Subcutaneous abdominal adipose tissue (tissue), 5 donors: Measurements from ENCODE around the gene ANLN.

Experiments
- H3K27ac ChIP-seq: one replicate; pipeline ENCODE4 v1.7.0; 2013; ENCODE audit warnings: low read depth, mild to moderate bottlenecking, inconsistent platforms, low read length, moderate library complexity
- H3K27me3 ChIP-seq, 5 donors: one replicate each; pipeline ENCODE4 v1.7.0; 2013; ENCODE audit warnings: low read length in 5 of 5, inconsistent platforms in 1 of 5; ENCODE audit not compliant: control insufficient read depth in 5 of 5, insufficient read depth in 4 of 5
- H3K36me3 ChIP-seq, 5 donors: one replicate each; pipeline ENCODE4 v1.7.0; 2013; ENCODE audit warnings: low read length in 5 of 5; ENCODE audit not compliant: control insufficient read depth in 5 of 5, insufficient read depth in 5 of 5
- H3K4me1 ChIP-seq, 5 donors: one replicate each; pipeline ENCODE4 v1.7.0; 2013; ENCODE audit warnings: low read length in 5 of 5, mild to moderate bottlenecking in 3 of 5, moderate library complexity in 1 of 5; ENCODE audit not compliant: control insufficient read depth in 5 of 5, insufficient read depth in 5 of 5
- H3K4me3 ChIP-seq, 5 donors: one replicate each; pipeline ENCODE4 v1.7.0; 2013; ENCODE audit warnings: low read length in 5 of 5, low read depth in 1 of 5
- H3K9ac ChIP-seq, 5 donors: one replicate each; pipeline ENCODE4 v1.7.0; 2013; ENCODE audit warnings: low read length in 5 of 5, mild to moderate bottlenecking in 4 of 5, moderate library complexity in 3 of 5
- H3K9me3 ChIP-seq, 5 donors: one replicate each; pipeline ENCODE4 v1.7.0; 2013; ENCODE audit warnings: low read length in 5 of 5; ENCODE audit not compliant: control insufficient read depth in 5 of 5
- donor health status: healthy.
- donor health status: healthy.
- donor health status: healthy.
- donor health status: healthy.
- donor health status: healthy.

ANLN gene

GRCh38 chr7:36389371-36390198, at the start of gene ANLN:
TSS of gene ANLN (plus strand) at chr7:36389862. CDS start at chr7:36390027, 165 bp downstream.
- Histone ChIP-seq H3K9ac (peak within 1 kb of the TSS; percentile 26 to 66 (median 55)), H3K9me3 (no peaks in the 10 kb centered on the region), H3K4me3 (peak within 1 kb of the TSS; percentile 76 to 83 (median 81)), H3K4me1 (peaks cover 0 to 21% (median 16%) of the 10 kb centered on the region in 5 donors), H3K27ac (peak within 1 kb of the TSS; percentile 14), H3K27me3 (peaks cover 0 to 8% (median 0%) of the 10 kb centered on the region in 5 donors), H3K36me3 (no peaks in the 10 kb centered on the region)

- H3K4me1 ChIP-seq = no peaks in the 10 kb centered on the region
- H3K36me3 ChIP-seq = no peaks in the 10 kb centered on the region
- H3K9me3 ChIP-seq = no peaks in the 10 kb centered on the region
- no peaks in the 10 kb centered on the region for H3K27me3 ChIP-seq
- no peak overlapping the region for H3K4me3 ChIP-seq
- no peak overlapping the region for H3K9ac ChIP-seq
- H3K27ac ChIP-seq = no peak overlapping the region
Observed at GRCh38 chr7:36343548-36343947, 46.1 kb upstream of the ANLN start.

GRCh38 chr7:36344622-36345021, 45.0 kb upstream of the ANLN start:
- H3K9me3 ChIP-seq = no peaks in the 10 kb centered on the region
- no peaks in the 10 kb centered on the region for H3K4me1 ChIP-seq
- no peaks in the 10 kb centered on the region for H3K27me3 ChIP-seq
- no peak overlapping the region for H3K9ac ChIP-seq
- H3K36me3 ChIP-seq = no peaks in the 10 kb centered on the region
- H3K4me3 ChIP-seq = no peak overlapping the region
- H3K27ac ChIP-seq = no peak overlapping the region

GRCh38 chr7:36346260-36346831, 43.3 kb upstream of the ANLN start:
- Histone ChIP-seq H3K27me3 (no peaks in the 10 kb centered on the region), H3K4me3 (no peak overlapping the region), H3K27ac (no peak overlapping the region), H3K36me3 (no peaks in the 10 kb centered on the region), H3K9me3 (no peaks in the 10 kb centered on the region), H3K9ac (no peak overlapping the region), H3K4me1 (no peaks in the 10 kb centered on the region)

GRCh38 chr7:36348256-36348655, 41.4 kb upstream of the ANLN start:
- no peak overlapping the region for H3K27ac ChIP-seq
- H3K9ac ChIP-seq = no peak overlapping the region
- no peaks in the 10 kb centered on the region for H3K27me3 ChIP-seq
- H3K9me3 ChIP-seq = no peaks in the 10 kb centered on the region
- no peaks in the 10 kb centered on the region for H3K36me3 ChIP-seq
- no peaks in the 10 kb centered on the region for H3K4me1 ChIP-seq
- no peak overlapping the region for H3K4me3 ChIP-seq

GRCh38 chr7:36348771-36349170, 40.9 kb upstream of the ANLN start:
- no peaks in the 10 kb centered on the region for H3K9me3 ChIP-seq
- H3K27me3 ChIP-seq = no peaks in the 10 kb centered on the region
- H3K36me3 ChIP-seq = no peaks in the 10 kb centered on the region
- H3K4me3 ChIP-seq = no peak overlapping the region
- no peaks in the 10 kb centered on the region for H3K4me1 ChIP-seq
- no peak overlapping the region for H3K9ac ChIP-seq
- H3K27ac ChIP-seq = no peak overlapping the region

- Histone ChIP-seq H3K9me3 (no peaks in the 10 kb centered on the region), H3K36me3 (no peaks in the 10 kb centered on the region), H3K27me3 (no peaks in the 10 kb centered on the region), H3K4me3 (no peak overlapping the region), H3K4me1 (no peaks in the 10 kb centered on the region), H3K27ac (no peak overlapping the region), H3K9ac (no peak overlapping the region)
Observed at GRCh38 chr7:36349626-36350025, 40.0 kb upstream of the ANLN start.

- H3K36me3 ChIP-seq = no peaks in the 10 kb centered on the region
- no peak overlapping the region for H3K4me3 ChIP-seq
- no peaks in the 10 kb centered on the region for H3K9me3 ChIP-seq
- H3K27ac ChIP-seq = no peak overlapping the region
- H3K9ac ChIP-seq = no peak overlapping the region
- H3K27me3 ChIP-seq = no peaks in the 10 kb centered on the region
- no peaks in the 10 kb centered on the region for H3K4me1 ChIP-seq
Observed at GRCh38 chr7:36355490-36355889, 34.2 kb upstream of the ANLN start.

GRCh38 chr7:36357054-36357453, 32.6 kb upstream of the ANLN start:
- no peaks in the 10 kb centered on the region for H3K4me1 ChIP-seq
- H3K9me3 ChIP-seq = no peaks in the 10 kb centered on the region
- no peaks in the 10 kb centered on the region for H3K36me3 ChIP-seq
- no peak overlapping the region for H3K4me3 ChIP-seq
- H3K27ac ChIP-seq = no peak overlapping the region
- no peaks in the 10 kb centered on the region for H3K27me3 ChIP-seq
- no peak overlapping the region for H3K9ac ChIP-seq

GRCh38 chr7:36358589-36358988, 31.1 kb upstream of the ANLN start:
- Histone ChIP-seq H3K27me3 (no peaks in the 10 kb centered on the region), H3K9ac (no peak overlapping the region), H3K36me3 (no peaks in the 10 kb centered on the region), H3K4me1 (no peaks in the 10 kb centered on the region), H3K27ac (no peak overlapping the region), H3K9me3 (no peaks in the 10 kb centered on the region), H3K4me3 (no peak overlapping the region)
